ENCODE measurements around the gene DAW1. TPM values are rescaled to one million over a fixed set of nuclear protein-coding genes. Genes with fewer than 3 reads are reported as not detected.
"Not testable (repeated sequence)": the region's sequence is repeated elsewhere in the genome, so short reads cannot be mapped to it uniquely, and the experiment has no call there.

The DAW1 gene
- total RNA-seq, 1 donor from 2014 or later, result not detected

DNA sequence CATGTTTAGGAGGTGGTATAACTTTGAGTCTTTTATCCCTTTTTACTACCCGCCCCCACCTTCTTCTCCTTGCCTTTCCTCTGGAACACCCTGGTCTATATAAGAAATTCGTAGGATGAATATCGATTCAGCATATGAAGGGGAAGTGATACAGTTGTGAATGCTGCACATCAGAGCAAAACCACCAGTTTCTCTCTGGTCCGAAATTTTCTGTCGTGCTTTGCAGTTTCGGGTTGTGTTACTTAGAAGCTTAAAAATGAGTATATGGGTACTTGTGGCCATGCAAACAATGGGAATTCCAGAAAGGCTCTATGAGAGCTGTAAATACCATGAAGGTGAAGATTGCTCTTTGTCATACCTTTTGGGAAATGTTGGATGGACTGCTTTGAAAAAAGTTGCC lies 60.6 kb downstream of the DAW1 start:
- ATAC-seq, result no peak

DNA sequence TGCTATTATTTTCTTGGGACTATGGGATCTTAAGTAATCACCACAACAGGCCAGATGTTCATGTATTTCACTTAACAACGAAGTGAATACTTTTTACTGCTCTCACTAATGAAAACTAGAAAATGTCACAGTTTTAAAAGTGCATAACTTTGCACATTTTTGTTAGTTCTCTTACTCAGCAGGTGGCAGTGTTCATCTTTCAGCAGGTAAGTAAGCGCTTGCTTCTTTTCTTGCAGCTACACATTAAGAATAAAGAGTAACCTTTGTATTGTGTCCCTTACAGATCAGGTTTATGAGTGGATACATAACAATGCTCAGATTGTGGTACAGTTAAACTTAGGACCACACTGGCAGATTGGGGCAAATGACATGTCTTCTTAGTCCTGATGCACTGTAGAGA lies 61.0 kb downstream of the DAW1 start:
- ATAC-seq, result no peak

- ATAC-seq, result no peak
Measured at GRCh38 chr2:227933884-227934283, 62.5 kb downstream of the DAW1 start.

DNA sequence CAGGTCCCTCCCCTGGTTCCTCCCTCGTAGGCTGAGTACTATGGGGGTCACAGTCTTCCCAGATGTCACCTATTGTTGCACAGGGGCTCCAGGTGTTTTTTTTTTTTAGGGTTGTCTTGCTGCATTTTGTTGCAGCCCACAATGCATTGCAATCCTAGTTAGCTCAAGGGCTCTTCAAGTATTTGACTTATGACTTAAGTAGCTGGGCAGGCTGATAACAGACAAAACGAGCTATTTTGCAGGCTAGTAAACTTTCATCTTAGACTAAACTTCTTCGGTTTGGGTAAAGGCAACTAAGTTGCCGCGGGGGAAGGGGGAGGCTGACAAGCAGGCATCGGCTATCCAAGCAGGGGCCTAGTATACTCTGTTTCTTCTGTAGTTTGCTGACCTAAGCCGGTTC lies 64.8 kb downstream of the DAW1 start:
- not testable (repeated sequence) for ATAC-seq

- no peak for ATAC-seq
Measured at GRCh38 chr2:227939271-227940027, 68.0 kb downstream of the DAW1 start.

DNA sequence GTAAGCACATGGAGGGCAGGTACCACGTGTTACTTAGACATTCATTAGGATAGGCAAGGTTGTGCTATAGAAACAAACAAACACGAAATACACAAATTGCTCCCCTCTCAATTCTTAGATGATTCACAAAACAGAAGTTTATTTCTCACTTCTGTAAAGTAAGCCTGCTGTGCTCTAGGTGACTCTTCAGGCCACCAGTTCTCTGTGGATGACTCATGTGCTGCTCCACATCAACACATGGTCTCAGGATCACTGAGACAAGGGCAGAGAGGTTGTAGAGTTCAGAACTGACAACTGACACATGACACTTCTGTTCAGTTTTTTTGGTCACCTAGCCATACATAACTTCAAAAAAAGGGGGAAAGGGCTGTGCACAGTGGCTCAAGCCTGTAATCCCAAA lies 70.6 kb downstream of the DAW1 start:
- ATAC-seq, result no peak

DNA sequence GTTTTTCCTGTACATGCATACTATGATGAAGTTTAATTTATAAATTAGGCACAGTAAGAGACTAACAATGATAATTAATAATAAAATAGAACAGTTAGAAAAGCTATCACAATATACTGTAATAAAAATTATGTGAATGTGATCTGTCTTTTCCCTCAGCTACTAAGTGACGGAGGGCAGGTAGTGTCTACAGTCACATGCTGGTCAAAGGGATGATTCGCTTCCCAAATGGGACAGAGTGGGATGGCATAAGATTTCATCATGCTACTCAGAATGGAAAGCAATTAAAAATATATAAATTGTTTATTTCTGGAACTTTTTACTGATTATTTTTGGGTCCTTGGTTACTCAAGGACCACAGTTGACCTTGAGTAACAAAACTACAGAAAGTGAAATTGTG lies 71.5 kb downstream of the DAW1 start:
- no peak for ATAC-seq

DNA sequence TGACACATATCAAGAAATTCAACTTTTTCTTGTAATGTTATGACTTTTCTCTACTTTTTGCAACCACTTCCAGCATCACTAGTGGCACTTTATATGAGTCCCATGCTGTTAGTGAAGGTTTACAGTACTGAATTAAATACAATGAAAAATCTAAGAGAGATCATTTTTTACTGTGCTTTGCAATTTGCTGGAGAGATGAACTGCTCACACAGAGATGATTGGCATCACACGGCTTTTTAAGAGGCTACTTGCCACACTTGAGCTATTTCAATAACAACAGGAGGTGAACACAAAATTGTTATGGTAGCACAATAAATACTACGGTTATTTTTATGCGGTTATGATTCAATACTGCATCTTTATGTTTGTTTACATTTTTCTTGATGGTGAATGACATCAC lies 88.9 kb downstream of the DAW1 start:
- no peak for ATAC-seq

DNA sequence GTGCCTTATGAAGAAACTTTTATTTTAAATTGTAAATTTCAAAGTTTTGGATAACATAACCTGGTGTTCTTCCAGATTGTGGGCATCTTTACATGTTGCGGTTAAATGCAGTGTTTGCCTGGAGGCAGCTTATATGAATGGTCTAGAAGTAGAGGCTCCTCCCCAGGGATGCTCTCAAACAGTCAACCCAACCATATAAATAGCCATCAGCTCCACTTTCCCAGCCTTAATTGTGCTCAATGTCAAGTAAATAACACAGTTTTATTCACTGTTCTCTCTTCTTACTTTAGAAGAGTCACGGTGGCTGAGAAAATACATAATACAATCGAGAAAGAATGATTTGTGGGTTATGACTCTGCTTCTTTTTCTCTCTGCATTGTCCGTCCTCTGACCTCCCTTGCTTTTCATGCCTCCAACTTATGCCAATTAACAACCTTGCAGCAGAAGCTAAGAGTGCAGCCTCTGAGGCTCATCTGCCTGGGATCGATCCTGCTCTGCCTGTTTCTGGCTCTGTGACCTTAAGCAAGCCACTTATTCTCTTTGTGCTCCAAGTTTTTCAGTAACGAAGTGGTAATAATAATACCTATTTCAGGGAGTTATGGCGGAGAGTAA lies 100.3 kb downstream of the DAW1 start:
- no peak for ATAC-seq

GRCh38 chr2:227973241-227973640 lies 101.8 kb downstream of the DAW1 start:
- ATAC-seq, result no peak

Other genes with a start within 250 kb of the DAW1 start
- not detected for gene SCYGR5, start 204.8 kb upstream of the DAW1 start, total RNA-seq
- gene SLC19A3, start 153.6 kb upstream of the DAW1 start, total RNA-seq, result 1.5 TPM
- gene SCYGR6, start 146.9 kb upstream of the DAW1 start, total RNA-seq, result not detected
- not detected for gene SCYGR7, start 143.3 kb upstream of the DAW1 start, total RNA-seq
- not detected for gene SCYGR8, start 125.7 kb upstream of the DAW1 start, total RNA-seq
- 2.8 TPM for gene CCL20, start 57.8 kb upstream of the DAW1 start, total RNA-seq

All from esophagus mucosa (tissue), 1 donor.